ENCODE results near the gene FOXD2. TPM values are rescaled to one million over a fixed set of nuclear protein-coding genes. Genes with fewer than 3 reads are reported as not detected.

FOXD2 gene
- total RNA-seq, 1 donor from 2014 or later = 0.15 TPM

GRCh38 chr1:47395433-47395832 is 42.4 kb upstream of the FOXD2 start:
- Mint-ChIP-seq H3K4me3 (ENCODE audit: unreplicated experiment) (no peak overlapping the region), H3K4me1 (ENCODE audit: unreplicated experiment) (no peaks in the 10 kb centered on the region), H3K36me3 (ENCODE audit: low read depth, unreplicated experiment) (peaks cover 4% of the 10 kb centered on the region), H3K27me3 (ENCODE audit: unreplicated experiment) (no peaks in the 10 kb centered on the region), H3K9me3 (ENCODE audit: unreplicated experiment) (no peaks in the 10 kb centered on the region), H3K27ac (ENCODE audit: unreplicated experiment) (no peak overlapping the region)
- TF ChIP-seq CTCF (IDR thresholded peaks at IDR 0.05; ENCODE audit: unreplicated experiment) = no peak
- DNase-seq (ENCODE audit: low spot score) = no peak

GRCh38 chr1:47396671-47397196 is 41.1 kb upstream of the FOXD2 start:
- no peak overlapping the region for H3K4me3 Mint-ChIP-seq (ENCODE audit: unreplicated experiment)
- no peaks in the 10 kb centered on the region for H3K9me3 Mint-ChIP-seq (ENCODE audit: unreplicated experiment)
- DNase-seq (ENCODE audit: low spot score) = no peak
- H3K4me1 Mint-ChIP-seq (ENCODE audit: unreplicated experiment) = no peaks in the 10 kb centered on the region
- peaks cover 3% of the 10 kb centered on the region for H3K36me3 Mint-ChIP-seq (ENCODE audit: low read depth, unreplicated experiment)
- TF ChIP-seq CTCF (IDR thresholded peaks at IDR 0.05; ENCODE audit: unreplicated experiment) = no peak
- H3K27me3 Mint-ChIP-seq (ENCODE audit: unreplicated experiment) = no peaks in the 10 kb centered on the region
- no peak overlapping the region for H3K27ac Mint-ChIP-seq (ENCODE audit: unreplicated experiment)

GRCh38 chr1:47399138-47399845 is 38.6 kb upstream of the FOXD2 start:
- DNase-seq (ENCODE audit: low spot score) = no peak
- Mint-ChIP-seq H3K27ac (ENCODE audit: unreplicated experiment) (no peak overlapping the region), H3K9me3 (ENCODE audit: unreplicated experiment) (no peaks in the 10 kb centered on the region), H3K36me3 (ENCODE audit: low read depth, unreplicated experiment) (no peaks in the 10 kb centered on the region), H3K4me3 (ENCODE audit: unreplicated experiment) (no peak overlapping the region), H3K27me3 (ENCODE audit: unreplicated experiment) (no peaks in the 10 kb centered on the region), H3K4me1 (ENCODE audit: unreplicated experiment) (no peaks in the 10 kb centered on the region)
- no peak for TF ChIP-seq CTCF (IDR thresholded peaks at IDR 0.05; ENCODE audit: unreplicated experiment)

- Mint-ChIP-seq H3K4me1 (ENCODE audit: unreplicated experiment) (no peaks in the 10 kb centered on the region), H3K36me3 (ENCODE audit: low read depth, unreplicated experiment) (no peaks in the 10 kb centered on the region), H3K9me3 (ENCODE audit: unreplicated experiment) (no peaks in the 10 kb centered on the region), H3K4me3 (ENCODE audit: unreplicated experiment) (no peak overlapping the region), H3K27ac (ENCODE audit: unreplicated experiment) (no peak overlapping the region), H3K27me3 (ENCODE audit: unreplicated experiment) (no peaks in the 10 kb centered on the region)
- no peak for DNase-seq (ENCODE audit: low spot score)
- TF ChIP-seq CTCF (IDR thresholded peaks at IDR 0.05; ENCODE audit: unreplicated experiment) = no peak
These were observed 38.0 kb upstream of the FOXD2 start for GRCh38 chr1:47399846-47400155.

DNA sequence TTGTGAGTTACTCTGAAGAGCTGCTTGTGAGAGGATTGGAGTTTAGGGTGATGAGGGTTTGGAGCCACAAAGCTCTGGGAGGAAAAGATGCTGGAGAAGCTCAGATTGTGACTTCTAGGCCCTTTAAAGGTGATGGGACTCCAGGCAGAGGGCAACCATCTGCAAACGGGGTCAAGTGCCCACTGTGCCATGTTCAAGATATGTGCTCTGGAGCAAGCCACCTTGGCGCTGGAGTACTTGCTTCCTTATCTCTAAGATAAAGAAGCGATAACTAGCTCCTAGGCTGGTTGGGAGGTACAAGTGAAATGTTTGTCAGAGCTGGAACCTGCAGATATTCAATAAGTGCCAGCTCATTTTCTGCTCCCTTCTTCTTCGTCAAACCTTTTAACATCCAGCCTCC is 36.1 kb upstream of the FOXD2 start:
- DNase-seq (ENCODE audit: low spot score) = no peak
- H3K36me3 Mint-ChIP-seq (ENCODE audit: low read depth, unreplicated experiment) = no peaks in the 10 kb centered on the region
- no peak for TF ChIP-seq CTCF (IDR thresholded peaks at IDR 0.05; ENCODE audit: unreplicated experiment)
- H3K27me3 Mint-ChIP-seq (ENCODE audit: unreplicated experiment) = no peaks in the 10 kb centered on the region
- peaks cover 4% of the 10 kb centered on the region for H3K4me1 Mint-ChIP-seq (ENCODE audit: unreplicated experiment)
- no peak overlapping the region for H3K4me3 Mint-ChIP-seq (ENCODE audit: unreplicated experiment)
- H3K27ac Mint-ChIP-seq (ENCODE audit: unreplicated experiment) = no peak overlapping the region
- H3K9me3 Mint-ChIP-seq (ENCODE audit: unreplicated experiment) = no peaks in the 10 kb centered on the region
